ENCODE data around the gene RAB34. TPM values are rescaled to one million over a fixed set of nuclear protein-coding genes. Genes with fewer than 3 reads are reported as not detected.

The RAB34 gene
- total and polyA plus RNA-seq, 8 donors, result 35.6 to 101 (median 75.4) TPM

DNA sequence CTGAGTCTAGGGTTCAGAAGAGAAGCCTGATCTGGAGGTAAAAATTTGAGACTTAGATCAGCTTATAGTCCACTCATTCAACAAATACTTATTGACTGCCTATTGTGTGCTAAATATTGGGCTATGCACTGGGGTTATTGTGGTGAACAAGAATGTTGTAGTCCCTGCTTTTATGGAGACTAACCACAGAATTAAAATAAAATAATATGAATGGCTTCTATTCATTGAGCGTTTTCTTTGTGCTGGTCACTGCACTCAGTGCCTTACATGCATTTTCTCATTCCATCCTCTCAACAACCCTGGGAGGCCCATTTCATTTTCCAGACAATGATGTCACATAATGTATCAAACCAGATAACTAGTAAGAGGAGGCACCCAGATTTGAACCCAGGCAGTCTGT, 15.7 kb upstream of the RAB34 start:
- H3K4me1 ChIP-seq, result peaks cover 7 to 14% (median 11%) of the 10 kb centered on the region in 4 donors
- H3K9me3 ChIP-seq, result no peaks in the 10 kb centered on the region
- no peak overlapping the region for H3K27ac ChIP-seq
- H3K4me3 ChIP-seq, result no peak overlapping the region
- 85 to 95% (median 87%) methylated on average over 1 of the region's 1 CpG for WGBS, 5 donors
- no peak for DNase-seq
- peaks cover 0 to 14% (median 3%) of the 10 kb centered on the region in 4 donors for H3K36me3 ChIP-seq
- H3K27me3 ChIP-seq, result no peaks in the 10 kb centered on the region
- intact Hi-C loops (cut with DNase I; ENCODE audit: low total_unique reads), result no loop called here
- TF ChIP-seq EP300 (IDR thresholded peaks at IDR 0.05) (no peak), POLR2A (IDR thresholded peaks at IDR 0.05) (no peak), POLR2AphosphoS5 (IDR thresholded peaks at IDR 0.05) (no peak)
- TF ChIP-seq, protein P1, sequence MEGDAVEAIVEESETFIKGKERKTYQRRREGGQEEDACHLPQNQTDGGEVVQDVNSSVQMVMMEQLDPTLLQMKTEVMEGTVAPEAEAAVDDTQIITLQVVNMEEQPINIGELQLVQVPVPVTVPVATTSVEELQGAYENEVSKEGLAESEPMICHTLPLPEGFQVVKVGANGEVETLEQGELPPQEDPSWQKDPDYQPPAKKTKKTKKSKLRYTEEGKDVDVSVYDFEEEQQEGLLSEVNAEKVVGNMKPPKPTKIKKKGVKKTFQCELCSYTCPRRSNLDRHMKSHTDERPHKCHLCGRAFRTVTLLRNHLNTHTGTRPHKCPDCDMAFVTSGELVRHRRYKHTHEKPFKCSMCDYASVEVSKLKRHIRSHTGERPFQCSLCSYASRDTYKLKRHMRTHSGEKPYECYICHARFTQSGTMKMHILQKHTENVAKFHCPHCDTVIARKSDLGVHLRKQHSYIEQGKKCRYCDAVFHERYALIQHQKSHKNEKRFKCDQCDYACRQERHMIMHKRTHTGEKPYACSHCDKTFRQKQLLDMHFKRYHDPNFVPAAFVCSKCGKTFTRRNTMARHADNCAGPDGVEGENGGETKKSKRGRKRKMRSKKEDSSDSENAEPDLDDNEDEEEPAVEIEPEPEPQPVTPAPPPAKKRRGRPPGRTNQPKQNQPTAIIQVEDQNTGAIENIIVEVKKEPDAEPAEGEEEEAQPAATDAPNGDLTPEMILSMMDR (IDR thresholded peaks at IDR 0.05), result no peak

DNA sequence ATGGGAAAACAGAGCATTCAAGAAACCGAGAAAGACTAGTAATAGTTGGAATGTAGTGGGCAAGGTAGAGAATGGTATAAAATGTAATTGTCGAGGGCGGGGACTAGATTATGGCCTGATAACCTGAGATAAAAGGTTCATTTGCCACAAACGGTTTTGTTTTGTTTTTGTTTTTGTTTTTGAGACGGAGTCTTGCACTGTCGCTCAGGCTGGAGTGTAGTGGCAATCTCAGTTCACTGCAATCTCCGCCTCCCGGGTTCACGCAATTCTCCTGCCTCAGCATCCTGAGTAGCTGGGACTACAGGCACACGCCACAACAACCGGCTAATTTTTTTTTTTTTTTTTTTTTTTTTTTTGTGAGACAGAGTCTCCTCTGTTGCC, 12.3 kb upstream of the RAB34 start:
- Histone ChIP-seq H3K27me3 (no peaks in the 10 kb centered on the region), H3K4me3 (no peak overlapping the region), H3K4me1 (peaks cover 25 to 42% (median 40%) of the 10 kb centered on the region in 4 donors), H3K27ac (peak overlapping the region in 4 of 5 donors; percentile 98 to 99 (median 99)), H3K9me3 (no peaks in the 10 kb centered on the region), H3K36me3 (peaks cover 0 to 7% (median 3%) of the 10 kb centered on the region in 4 donors)
- no peak for DNase-seq
- intact Hi-C loops (cut with DNase I; ENCODE audit: low total_unique reads), result no loop called here
- no peak for TF ChIP-seq POLR2A (IDR thresholded peaks at IDR 0.05)
- TF ChIP-seq EP300 (IDR thresholded peaks at IDR 0.05), result no peak
- TF ChIP-seq, protein P1 (IDR thresholded peaks at IDR 0.05), result no peak
- no peak for TF ChIP-seq POLR2AphosphoS5 (IDR thresholded peaks at IDR 0.05)
- 67 to 83% (median 79%) methylated on average over 11 of the region's 11 CpGs for WGBS, 5 donors

DNA sequence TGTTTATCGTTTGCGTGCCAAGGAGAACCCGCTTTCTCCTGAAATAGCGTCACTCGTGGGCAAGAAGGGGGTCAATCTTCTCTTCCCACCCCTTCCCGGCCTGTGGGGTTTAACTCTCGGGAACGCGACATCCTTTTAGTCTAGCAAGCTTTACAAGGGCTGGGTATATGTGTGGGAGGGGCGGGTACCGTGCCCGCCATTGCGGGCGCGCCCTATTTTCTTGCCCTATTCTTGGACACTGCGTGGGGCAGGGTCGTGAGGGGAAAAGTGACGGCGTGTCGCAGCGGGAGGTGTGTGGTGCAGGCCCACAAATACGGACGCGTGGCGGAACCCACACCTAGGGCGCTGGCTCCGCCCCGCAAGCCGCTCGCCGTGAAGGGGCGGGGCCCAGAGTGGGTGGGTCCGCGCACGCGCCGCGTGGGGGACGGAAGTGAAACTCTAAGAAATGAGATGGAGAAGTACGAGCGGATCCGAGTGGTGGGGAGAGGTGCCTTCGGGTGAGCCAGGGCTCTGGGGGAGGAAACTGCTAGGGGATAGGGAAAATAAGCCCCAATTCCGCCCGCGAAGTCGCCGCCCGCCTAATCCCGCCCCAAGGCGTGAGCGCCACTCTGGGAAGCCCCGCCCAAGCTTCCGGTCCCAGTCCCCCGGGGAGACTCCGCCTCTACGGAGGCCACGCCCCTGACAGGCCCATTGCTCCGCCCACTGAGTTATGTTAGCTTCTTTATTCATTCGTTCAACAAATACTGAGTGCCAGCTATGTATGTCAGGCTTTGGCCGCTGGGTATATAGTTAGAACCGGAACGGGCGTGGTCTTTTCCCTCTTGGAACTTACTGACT, 10.9 kb upstream of the RAB34 start, which contains the start of gene NEK8:
Gene NEK8, plus strand, starts transcription at position 425 of the 837 bp plus-strand sequence. Its CDS starts 26 bp downstream, at position 451.
- Histone ChIP-seq H3K27me3 (no peaks in the 10 kb centered on the region), H3K36me3 (peaks cover 7 to 16% (median 15%) of the 10 kb centered on the region in 4 donors), H3K4me3 (peak within 1 kb of the TSS; percentile 74 to 88 (median 79)), H3K4me1 (peaks cover 25 to 54% (median 53%) of the 10 kb centered on the region in 4 donors), H3K27ac (peak within 1 kb of the TSS; percentile 91 to 99 (median 99)), H3K9me3 (no peaks in the 10 kb centered on the region)
- peak in 1 of 4 donors; percentile 44 for TF ChIP-seq POLR2A (IDR thresholded peaks at IDR 0.05)
- TF ChIP-seq POLR2AphosphoS5 (IDR thresholded peaks at IDR 0.05), result peak; percentile 14 to 83 (median 61)
- no peak for TF ChIP-seq EP300 (IDR thresholded peaks at IDR 0.05)
- TF ChIP-seq, protein P1 (IDR thresholded peaks at IDR 0.05), result peak in 1 of 7 experiments; percentile 5
- intact Hi-C loops (cut with DNase I; ENCODE audit: low total_unique reads), result no loop called here
- 0 to 1% (median 0%) methylated on average over 53 to 64 of the region's 64 CpGs for WGBS, 5 donors
- peak; percentile 98 to 100 for DNase-seq

DNA sequence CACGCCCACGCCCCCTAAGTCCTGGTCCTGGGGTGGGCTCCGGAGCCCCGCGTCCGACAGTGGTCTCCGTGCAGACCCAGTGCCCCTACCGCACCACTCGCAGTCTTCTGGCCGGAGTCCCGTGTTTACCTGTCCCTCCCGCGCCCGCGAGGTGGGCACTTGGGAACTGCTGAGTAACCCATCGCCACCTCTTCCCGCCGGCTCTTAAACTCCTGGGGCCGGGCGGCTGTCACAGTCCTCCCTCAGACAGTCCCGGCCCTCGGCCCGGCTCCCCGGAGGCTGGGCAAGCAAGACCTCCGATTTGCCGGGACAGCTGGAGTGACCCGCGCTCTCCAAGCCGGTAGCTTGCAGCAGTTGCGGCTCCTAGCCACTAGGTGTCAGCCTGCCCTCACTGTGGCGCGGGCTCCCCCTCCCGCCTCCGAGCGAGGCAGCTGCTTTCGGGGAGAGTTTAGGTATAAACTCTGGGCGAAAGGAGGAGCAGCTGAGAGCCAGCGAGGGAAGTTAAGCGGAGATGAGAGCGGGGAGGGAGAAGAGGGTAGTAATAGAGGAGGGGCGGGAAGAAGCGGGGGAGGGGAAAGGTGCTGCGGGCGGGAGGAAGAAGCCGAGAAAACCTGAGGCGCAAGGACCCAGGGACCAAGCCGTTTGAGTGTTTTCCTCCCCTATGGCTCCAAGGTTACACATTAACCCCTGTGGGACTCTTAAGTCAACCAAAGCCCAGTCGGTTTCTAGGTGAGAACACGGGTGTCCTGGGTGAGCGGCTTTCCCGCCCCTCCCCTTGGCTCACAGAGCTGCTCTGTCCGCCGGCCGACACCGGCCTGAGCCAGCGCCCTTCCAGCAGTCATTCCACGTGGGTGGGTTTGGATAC, 9.2 kb upstream of the RAB34 start:
- Histone ChIP-seq H3K36me3 (peaks cover 22 to 33% (median 32%) of the 10 kb centered on the region in 4 donors), H3K27me3 (no peaks in the 10 kb centered on the region), H3K9me3 (no peaks in the 10 kb centered on the region), H3K4me1 (peaks cover 32 to 72% (median 69%) of the 10 kb centered on the region in 4 donors), H3K4me3 (peak overlapping the region; percentile 74 to 88 (median 79)), H3K27ac (peak overlapping the region; percentile 91 to 99 (median 99))
- intact Hi-C loops (cut with DNase I; ENCODE audit: low total_unique reads), result no loop called here
- DNase-seq, result peak; percentile 96 to 98
- 0 to 1% (median 1%) methylated on average over 30 to 57 of the region's 57 CpGs for WGBS, 5 donors
- TF ChIP-seq POLR2AphosphoS5 (IDR thresholded peaks at IDR 0.05) (peak; percentile 25 to 83 (median 38)), EP300 (IDR thresholded peaks at IDR 0.05) (no peak), POLR2A (IDR thresholded peaks at IDR 0.05) (no peak)
- TF ChIP-seq, protein P1 (IDR thresholded peaks at IDR 0.05), result peak in 6 of 7 experiments; percentile 77 to 100 (median 99)
